ENCODE results near the gene ADAM19.

- TF ChIP-seq CTCF (IDR thresholded peaks at IDR 0.05) = no peak
- no peak for TF ChIP-seq POLR2A (IDR thresholded peaks at IDR 0.05)
Observed at GRCh38 chr5:157540707-157541446, 34.7 kb downstream of the ADAM19 start.
